GM19467 (cell line): ENCODE data around the gene RIOX2.
"Not testable (repeated sequence)": the region's sequence is repeated elsewhere in the genome, so short reads cannot be mapped to it uniquely, and the experiment has no call there.

Experiments
- ATAC-seq: cut with Tn5 transposase; IDR thresholded peaks from one replicate; pipeline ENCODE4 v1.9.1; 2021; ENCODE audit warnings: mild to moderate bottlenecking, moderate library complexity; ENCODE audit not compliant: unreplicated experiment

RIOX2 gene

DNA sequence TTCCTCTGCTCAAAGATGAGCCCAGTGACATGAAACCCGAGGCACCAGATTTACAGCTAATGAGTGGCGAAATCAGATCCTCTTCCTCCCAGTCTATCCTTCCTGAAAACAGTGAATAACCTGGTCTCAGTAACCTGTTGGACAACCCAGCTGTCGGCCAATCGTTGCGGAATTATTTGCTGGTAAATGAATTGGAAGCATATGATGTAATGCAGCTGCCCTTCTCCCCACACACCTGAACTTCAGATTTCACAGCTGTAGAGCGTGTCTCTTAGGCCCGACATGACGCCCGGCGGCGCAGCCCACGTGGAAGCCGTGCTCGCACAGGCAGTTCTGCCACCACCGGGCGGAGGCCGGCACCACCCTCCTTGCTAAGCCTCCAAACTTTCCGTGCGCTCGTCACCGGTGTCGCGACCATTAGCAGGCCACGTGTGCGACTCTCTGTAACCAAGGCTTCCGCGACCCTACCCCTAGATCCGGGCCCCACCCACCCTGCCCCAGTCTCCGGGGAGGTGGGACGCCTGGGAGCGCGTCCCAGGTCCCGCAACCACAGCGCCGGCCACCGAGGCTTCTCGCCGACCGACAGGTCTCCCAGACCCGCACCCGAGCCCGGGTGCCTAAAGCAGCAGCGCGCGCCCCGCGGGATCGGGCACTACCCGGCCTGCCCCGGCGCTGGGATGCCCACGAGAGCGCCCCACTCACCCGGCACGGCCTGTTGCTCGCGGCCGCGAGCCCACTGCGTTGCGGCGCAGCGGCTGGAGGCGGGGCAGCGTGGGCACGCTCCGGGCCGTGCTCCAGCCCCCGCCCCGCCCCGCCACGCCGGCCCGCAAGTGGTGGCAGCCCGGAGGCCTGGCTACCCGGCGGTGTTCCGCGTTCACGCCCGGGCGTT is at the start of gene RIOX2:
RIOX2 (minus strand) TSS at position 753 of the 889 bp plus-strand sequence. CDS start 4,838 bp downstream, outside the sequence.
- peak; percentile 84 for ATAC-seq

DNA sequence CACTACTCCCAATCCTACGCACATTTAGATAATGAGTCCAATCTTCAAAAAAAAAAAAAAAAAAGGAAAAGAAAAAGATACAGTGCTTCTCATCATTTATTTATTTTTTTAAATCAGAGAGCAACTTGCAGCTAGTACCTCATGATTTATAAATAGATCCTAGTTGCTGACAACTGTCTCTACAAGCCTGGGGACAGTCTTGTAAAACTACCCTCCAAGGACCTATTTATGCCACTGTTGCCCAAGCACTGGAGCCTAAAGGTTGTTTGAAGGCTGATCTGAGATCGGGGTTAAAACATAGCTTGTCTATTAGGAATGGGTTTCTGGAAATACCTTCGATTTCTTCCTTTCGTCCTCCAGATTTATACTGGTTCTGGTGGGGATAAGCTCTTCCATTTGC is 48.2 kb upstream of the RIOX2 start:
- no peak for ATAC-seq

DNA sequence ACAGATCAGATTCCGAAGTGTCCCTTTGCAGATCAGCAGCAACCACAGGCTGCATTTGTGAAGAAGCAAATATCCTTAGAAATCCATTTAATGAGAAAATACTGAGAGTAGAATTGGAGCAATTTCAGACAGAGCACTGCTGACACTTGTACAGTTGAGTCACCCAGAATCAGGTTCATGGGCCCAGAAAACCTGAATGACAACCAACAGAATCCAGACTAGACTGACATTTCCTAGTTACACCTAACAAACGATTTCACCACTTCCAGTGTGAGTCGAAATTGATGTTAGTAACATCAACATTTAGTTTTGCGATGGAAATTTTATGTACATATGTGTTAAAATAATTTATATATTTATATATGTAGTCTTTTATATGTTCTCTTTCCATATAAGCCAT is 46.1 kb upstream of the RIOX2 start:
- ATAC-seq, result no peak

DNA sequence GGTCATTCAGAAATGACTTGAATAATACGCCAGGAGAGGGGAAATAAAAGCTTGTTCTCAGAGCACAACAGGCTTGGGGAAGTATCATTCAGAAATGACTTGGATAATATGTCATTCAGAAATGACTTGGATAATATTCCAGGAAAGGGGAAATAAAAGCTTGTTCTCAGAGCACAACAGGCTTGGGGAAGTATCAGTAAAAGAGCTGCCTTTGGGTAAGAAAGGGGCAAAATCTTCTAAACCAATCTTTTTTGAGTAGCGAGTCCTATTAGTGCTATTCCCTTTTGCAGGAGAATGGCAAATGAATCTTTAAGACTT is 42.0 kb upstream of the RIOX2 start:
- ATAC-seq, result no peak

DNA sequence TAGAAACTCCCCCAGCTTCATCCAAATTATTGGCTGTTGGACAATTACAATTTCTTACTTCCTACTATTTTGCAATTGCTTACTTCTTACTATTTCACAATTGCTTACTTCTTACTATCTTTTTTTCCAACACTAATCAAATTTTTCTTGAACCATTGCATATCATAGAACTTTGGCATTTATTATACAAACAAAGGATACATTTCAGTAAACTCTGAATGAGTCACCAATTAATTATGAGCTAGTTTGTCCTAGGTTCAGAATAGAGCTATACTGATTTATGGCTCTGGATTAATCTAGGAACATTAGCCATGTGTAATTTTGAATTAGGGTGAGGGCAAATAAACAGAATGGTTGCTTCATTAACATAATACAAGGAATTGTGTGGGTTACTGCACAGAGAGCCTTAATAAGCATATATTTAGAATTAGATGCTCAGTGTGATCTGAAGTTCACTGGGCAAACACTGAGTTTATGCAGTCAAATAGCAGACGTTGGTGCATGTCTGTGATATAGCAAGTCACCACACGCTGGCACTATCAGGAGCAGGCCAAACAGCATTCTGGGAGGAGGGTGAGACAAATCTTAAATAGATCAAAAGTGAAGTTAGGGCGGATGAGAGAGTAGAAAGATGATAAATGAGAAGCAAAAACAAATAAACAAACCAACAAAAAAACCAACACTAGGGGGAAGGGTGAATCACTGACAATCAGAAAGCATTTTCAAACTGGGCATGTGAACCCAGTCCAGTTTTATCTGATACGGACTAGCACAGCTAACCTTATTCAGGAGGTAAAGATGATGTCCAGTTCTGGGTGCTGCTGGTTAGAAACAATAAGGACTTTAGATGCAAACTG is 41.4 kb upstream of the RIOX2 start:
- no peak for ATAC-seq

DNA sequence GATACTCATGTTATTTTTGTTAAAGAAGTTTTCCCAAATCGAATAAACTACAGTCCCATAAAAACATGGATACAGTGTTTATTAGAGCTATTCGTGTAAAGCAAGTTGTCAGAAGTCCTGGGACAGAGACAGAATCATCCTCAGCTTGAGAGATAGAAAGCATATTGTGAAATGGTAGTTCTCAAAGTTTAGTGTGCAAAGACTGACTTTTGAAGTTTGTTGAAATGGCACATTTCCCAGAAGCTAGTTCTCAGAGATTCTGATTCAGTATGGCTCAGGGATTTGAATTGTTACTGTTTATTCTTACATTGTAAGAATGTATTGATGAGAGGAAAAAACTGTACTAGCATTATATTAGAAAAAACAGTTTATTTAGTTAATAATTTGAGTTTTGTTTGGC is 40.7 kb upstream of the RIOX2 start:
- ATAC-seq, result no peak

DNA sequence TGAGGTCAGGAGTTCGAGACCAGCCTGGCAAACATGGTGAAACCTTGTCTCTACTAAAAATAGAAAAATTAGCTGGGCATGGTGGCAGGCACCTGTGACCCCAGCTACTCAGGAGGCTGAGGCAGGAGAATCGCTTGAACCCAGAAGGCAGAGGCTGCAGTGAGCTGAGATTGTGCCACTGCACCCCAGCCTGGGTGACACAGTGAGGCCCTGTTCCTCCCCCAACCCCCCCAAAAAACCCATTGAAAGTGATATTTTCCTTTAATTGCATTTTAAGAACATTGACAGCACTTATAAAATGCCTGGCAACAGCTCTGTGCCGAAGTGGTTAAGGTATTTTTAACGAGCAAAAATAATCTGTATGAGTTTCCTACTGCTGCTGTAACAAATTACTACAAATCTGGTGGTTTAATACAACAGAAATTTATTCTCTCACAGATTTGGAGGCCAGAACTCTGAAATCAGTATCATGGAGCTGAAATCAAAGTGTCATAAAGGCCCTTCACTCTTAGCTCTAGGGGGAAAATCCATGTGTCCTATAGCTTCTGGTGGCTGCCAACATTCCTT is 38.7 kb upstream of the RIOX2 start:
- ATAC-seq, result not testable (repeated sequence)

DNA sequence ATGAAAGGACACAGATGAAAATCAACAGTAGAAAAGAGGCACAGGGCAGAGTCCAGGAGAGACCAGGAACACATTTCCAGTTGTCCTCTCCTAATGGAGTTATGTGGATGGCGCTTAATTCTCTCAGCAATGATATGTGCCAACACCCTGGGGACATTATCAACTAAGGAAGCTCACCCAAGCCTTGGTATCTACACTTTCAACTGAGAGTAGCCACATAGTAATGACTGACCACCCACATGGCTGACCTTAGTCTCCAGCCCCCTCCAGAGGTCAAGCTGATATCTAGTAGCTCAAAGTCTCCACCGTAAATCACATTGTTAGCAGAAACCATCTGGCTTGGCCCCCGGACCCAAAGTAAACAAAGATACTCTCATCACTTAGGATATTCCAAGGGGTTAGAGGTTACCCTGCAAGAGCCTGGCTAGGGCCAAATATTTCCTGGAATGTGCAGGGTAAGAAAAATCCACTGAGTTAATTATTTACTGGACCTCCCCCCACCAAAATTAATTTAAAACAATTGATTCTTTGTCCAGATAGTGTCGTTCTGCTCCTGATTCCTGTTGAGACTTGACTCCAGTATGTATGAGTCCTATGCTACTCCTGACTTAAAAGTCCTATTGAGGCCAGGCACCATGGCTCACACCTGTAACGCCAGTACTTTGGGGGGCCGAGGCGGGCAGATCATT is 38.1 kb upstream of the RIOX2 start:
- no peak for ATAC-seq

DNA sequence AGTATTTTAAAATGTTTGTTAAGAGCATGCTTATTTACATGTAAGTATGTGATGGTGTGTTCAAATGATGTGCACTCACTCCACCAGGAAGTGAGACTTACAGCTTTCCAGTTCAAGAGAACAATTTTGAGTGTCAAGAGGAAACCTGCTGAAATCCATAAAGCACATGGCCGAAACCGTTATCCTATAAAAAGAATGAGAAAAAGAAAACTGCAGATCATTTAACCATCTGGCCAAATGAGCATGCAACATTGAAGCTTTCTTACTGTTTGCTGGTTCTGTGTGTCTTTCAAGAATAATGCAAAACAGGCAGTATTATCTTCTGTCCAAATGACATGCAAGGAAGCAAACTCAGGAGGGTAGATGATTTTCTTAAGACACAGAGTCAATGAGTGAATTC is 36.6 kb upstream of the RIOX2 start:
- ATAC-seq, result peak; percentile 52

DNA sequence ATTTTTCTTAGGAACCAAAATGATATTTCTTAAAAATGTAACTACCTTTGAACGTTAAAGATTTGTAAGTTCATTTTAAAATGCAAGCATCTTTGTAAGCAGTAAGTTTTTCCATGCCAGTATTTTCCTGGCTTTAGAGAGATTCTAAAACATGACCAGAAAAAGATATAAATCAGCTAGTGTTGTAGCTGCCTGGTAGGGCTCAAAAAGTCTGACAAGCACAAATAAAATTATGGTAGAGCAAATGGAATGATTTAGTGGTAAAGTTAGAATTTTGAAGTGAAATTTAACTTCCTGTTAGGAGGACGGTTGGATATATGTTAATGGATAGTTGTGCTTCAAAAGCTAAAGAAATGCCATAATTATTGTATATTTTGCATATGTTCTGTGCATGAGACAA is 33.2 kb upstream of the RIOX2 start:
- no peak for ATAC-seq

DNA sequence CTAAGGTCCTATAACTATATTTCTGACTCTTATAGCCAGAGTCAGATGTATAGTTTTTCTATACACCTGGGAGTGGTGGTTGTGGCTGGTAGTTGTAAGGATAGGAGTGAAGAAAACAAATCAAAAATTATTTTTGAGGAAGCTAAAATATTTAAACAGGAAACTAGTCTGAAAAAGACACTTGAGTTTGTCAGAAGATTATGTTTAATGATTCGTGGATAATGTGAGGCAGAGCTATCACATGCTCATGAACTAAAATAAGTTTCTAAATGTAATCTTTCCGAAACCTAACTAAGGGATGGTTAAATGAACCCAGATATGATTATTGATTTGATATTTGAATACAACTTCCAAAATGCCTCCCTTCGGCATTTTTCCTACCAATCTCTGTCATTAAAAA is 32.5 kb upstream of the RIOX2 start:
- ATAC-seq, result no peak

DNA sequence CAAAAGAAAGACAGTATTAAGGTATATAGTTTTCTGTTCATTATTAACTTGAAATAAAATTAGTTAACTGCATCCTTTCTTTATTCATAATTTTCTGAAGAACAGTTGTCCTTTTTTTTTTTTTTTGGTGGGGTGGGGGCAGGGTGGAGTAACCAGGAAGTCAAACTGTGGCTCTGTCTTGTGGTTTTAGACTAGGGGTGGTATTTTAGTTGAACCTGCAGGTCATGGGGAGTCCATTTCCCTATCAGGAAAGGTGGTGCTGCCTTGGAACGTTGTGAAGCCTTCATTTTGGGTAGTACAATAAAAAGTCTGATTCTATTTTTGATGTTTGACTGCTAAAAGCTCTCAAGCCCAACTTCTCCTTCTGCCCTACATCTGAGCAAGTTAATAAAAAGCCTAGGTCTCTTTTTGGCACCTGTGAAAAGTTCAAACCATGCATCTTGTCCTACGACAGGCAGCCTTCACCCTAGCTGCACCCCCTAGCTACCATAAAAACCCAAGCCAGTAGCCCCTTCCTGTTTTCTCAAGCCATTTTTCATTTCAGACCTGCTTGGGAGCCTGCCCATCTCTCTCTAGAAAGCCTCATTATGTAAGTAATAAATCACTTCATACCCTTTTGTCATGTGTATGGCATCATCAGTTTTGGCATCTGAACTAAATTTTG is 31.2 kb upstream of the RIOX2 start:
- peak; percentile 76 for ATAC-seq

DNA sequence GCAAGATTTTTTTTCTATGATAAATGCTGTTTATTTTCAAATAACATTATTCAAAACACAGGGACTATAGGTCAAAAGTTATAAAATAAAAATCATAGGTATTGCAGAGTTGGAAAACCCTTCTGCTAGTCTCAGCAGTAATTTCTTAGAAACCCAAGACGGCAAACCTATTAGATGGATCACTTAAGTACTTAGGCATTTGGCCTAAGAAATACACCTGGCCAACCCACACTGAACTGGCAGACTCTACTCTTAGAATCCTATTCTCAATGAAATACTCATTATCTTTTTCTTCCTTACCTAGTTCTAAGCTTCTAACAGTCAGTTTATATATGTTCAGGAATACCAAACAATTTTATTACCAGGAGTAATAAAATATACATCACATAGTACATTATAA is 30.5 kb upstream of the RIOX2 start:
- ATAC-seq, result no peak

DNA sequence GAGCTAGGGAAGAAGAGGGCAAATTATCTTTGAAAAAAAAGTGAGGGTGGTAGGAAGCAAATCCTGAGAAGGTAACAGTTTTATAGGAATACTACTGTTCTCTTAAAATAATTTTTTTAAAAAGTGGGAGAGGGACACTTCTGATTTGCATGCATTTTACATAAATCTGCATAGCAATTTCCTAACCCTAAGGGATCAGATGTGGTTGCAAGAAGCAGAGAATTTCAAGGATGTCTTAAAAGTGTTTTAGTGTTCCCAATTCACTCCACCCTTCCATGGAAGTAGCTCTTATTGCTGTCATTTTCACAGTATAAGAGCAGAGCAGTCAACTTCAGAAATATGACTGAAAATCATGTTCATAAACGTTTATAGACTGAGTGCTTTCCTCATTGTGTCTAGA is 27.8 kb upstream of the RIOX2 start:
- ATAC-seq, result no peak

DNA sequence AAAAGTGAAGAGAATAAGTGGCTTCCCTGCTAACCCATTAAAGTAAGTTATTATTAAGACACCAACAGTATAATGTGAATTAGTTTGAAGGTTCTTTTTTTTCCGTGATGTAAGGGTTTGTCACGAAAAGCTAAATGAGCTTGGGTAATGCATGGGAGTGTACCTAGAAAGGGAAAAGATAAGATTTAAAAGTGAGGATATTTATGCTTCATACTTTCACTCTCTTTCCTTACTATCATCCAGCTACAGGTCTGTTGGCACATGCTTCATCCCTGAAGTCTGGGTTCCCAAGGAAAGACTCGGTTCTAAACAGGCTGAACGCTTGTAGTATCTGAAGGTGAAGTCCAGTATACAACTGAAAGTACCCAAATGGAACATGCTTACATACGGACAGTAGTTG is 26.9 kb upstream of the RIOX2 start:
- no peak for ATAC-seq

DNA sequence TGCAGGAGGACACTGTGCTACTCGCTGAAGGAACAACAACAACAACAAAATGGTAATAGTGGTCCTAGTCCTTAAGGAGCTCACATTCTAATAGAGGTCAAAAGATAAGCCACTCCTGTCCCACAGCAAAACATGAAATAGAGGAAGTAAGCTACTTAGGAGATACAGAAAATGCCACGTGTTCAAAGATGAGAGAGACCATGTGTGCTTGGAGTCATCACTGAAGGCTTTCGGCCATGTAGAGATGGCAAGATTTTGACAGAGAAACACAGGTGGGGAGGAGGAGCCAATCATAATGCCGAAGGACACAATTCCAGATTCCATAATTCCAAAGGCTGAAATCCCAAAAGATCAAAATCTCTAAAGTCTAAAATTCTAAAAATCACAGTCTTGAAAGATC is 24.8 kb upstream of the RIOX2 start:
- no peak for ATAC-seq

DNA sequence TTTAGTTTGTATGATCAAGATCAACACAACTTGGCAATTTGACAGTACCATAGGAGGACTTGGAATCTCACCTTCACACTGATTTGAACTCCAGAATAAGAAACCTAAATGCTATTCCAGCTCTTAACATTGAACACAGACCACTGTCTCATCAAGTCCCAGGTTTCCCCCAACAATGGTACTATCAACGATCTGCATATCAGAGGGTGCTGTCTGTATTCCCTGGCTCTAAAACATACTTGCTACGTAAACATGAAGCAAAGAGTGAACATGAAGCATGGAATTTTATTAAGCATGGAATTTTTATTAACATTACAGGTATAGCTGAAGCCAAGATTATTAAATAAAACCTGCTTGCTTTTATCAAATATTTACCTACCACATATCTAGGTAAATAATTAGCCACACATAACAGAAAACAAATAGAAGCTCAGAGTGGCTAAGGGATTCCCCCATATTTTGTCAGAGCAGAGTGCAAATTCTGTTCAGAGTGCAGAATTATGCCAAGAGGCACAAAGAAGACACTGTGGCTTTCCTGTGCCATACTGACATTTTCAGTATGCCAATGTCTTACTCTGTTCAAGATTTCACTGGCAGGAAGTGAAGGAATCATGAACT is 22.2 kb upstream of the RIOX2 start:
- no peak for ATAC-seq

DNA sequence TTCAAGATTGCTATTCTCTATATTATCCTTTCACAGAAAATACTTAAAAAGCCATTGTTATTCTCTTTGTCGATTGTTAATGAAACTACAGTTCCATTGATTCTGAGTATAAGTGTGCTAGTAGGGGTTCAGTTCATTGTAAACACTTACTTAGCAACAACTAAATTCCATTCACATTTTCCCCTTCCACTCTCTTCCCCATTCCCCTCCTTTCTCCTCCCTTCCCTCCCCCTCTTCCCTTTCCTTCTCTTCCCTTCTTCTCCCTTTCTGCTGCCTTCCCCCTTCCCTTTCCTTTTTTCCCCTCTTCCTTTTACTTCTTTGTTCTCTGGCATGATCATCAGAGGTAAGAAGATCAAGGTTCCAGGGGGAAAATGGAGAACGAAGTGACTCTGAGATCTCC is 21.3 kb upstream of the RIOX2 start:
- no peak for ATAC-seq

DNA sequence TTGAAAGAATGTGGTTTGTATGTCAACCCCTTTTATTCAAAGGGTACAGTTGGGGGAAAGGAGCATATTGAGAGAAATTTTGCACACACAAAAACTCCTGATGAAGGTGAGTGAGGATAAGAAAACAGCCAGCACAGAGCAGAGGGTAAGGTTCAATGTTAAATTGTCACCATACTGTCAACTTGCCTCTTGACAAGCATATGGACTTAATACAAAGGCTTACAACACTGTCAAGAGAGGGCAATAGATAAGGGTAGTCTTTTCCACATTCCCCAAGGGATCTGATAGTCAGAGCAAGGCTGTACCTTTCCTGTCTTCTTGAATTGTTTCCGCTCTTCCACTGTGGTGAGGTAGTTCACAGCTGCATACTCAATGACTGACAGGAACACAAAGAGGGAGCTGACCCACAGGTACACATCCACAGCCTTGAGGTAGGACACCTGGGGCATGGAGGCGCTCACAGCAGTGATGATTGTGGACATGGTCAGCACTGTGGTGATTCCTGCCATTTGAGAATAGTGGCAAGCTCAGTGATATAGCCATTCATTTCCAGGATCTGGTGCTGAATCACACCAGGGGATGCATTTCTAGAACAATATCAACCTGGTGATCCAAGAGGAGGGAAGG is 20.4 kb upstream of the RIOX2 start:
- ATAC-seq, result no peak

DNA sequence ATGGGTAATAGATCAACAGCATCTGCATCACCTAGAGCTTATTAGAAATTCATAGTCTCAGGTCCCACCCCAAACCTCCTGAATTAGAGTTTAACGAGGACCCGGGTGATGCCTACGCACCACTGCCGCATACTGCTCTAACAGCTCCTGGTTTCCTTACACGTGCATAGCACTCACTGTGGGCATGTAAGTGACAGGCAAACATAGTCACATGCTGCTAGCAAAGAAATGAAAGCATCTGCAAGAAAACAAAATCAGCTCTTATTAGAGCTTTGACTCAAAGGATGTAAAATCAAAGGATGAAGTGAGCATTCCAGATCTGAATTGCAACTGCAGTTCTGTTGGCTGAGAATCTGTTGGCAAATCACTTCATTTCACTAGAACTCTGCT is 19.1 kb upstream of the RIOX2 start:
- ATAC-seq, result no peak
